ENCODE data around the gene CARD14.
"Not testable (repeated sequence)": the region's sequence is repeated elsewhere in the genome, so short reads cannot be mapped to it uniquely, and the experiment has no call there.

Gene CARD14

DNA sequence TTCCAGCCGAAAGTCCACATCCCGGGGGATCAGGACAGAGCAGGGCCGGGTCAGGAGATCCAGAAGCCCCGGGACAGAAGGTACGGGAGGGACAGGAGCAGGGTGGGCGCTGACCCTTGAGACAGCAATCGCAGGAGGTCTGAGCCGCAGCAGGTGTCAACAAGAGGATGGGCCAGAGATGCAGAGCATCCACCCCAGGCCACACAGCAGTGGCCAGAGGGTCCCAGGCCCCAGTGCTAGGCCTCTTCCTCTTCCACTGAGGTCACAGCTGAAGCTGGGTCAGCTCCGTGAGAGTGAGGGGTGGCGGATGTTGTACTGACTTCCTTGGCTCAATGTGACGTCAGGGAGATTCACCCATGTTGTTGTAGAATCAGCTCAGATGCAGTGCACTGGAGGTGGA, 82.1 kb downstream of the CARD14 start:
- Histone ChIP-seq H3K27ac (ENCODE audit: low read length) (no peak overlapping the region), H3K4me1 (ENCODE audit: control insufficient read depth, low read depth, low read length) (no peaks in the 10 kb centered on the region), H3K4me3 (ENCODE audit: low read length) (no peak overlapping the region), H3K9ac (ENCODE audit: low read length) (no peak overlapping the region), H3K9me3 (ENCODE audit: control insufficient read depth, low read depth, low read length) (no peaks in the 10 kb centered on the region), H3K27me3 (ENCODE audit: control insufficient read depth, insufficient read depth, low read length) (no peaks in the 10 kb centered on the region), H3K36me3 (ENCODE audit: control insufficient read depth, low read depth, low read length) (no peaks in the 10 kb centered on the region)

DNA sequence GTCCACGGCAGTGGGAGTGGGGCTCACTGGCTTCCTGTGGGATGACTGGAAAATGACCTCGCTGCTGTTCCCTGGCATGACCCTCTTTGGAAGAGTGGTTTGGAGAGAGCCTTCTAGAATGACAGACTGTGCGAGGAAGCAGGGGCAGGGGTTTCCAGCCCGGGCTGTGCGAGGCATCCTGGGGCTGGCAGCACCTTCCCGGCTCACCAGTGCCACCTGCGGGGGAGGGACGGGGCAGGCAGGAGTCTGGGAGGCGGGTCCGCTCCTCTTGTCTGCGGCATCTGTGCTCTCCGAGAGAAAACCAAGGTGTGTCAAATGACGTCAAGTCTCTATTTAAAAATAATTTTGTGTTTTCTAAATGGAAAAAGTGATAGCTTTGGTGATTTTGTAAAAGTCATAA, 83.0 kb downstream of the CARD14 start:
- Histone ChIP-seq H3K36me3 (ENCODE audit: control insufficient read depth, low read depth, low read length) (no peaks in the 10 kb centered on the region), H3K9ac (ENCODE audit: low read length) (no peak overlapping the region), H3K27ac (ENCODE audit: low read length) (no peak overlapping the region), H3K9me3 (ENCODE audit: control insufficient read depth, low read depth, low read length) (no peaks in the 10 kb centered on the region), H3K4me3 (ENCODE audit: low read length) (no peak overlapping the region), H3K4me1 (ENCODE audit: control insufficient read depth, low read depth, low read length) (no peaks in the 10 kb centered on the region), H3K27me3 (ENCODE audit: control insufficient read depth, insufficient read depth, low read length) (no peaks in the 10 kb centered on the region)

DNA sequence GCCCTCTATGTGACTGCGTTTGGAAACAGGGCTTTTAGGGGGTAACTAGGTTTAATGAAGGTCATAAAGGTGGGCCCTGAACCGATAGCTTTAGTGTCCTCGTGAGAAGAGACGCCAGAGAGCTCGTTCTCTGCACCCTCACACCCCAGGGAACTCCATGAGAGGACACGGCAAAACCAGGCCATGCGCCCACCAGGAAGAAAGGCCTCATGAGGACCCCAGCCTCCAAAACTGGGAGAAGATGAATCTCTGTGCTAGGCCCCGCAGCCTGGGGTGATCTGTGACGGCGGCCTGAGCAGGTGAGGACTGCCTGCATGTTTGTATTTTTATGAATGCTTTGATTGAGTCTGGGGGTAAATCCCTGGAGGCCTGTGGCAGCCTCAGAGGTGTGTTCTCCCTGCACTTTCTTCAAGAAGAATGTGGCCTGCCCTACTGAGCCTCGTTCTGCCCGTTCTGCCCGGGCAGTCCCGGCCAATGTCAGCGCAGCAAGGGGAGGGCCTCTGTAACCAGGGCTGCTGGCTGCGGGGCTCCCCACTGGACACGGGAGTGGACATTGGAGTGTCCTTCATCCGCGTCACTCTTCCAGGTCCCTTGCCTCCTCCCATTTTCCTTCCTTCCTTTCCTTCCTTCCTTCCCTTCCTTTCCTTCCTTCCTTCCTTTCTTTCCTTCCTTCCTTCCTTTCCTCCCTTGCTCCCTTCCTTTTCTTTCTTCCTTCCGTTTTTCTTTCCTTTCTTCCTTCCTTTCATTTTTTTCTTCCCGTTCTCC, 84.0 kb downstream of the CARD14 start:
- Histone ChIP-seq H3K36me3 (ENCODE audit: control insufficient read depth, low read depth, low read length) (no peaks in the 10 kb centered on the region), H3K9me3 (ENCODE audit: control insufficient read depth, low read depth, low read length) (no peaks in the 10 kb centered on the region), H3K4me3 (ENCODE audit: low read length) (no peak overlapping the region), H3K27ac (ENCODE audit: low read length) (no peak overlapping the region), H3K4me1 (ENCODE audit: control insufficient read depth, low read depth, low read length) (peaks cover 6% of the 10 kb centered on the region), H3K9ac (ENCODE audit: low read length) (no peak overlapping the region), H3K27me3 (ENCODE audit: control insufficient read depth, insufficient read depth, low read length) (no peaks in the 10 kb centered on the region)

DNA sequence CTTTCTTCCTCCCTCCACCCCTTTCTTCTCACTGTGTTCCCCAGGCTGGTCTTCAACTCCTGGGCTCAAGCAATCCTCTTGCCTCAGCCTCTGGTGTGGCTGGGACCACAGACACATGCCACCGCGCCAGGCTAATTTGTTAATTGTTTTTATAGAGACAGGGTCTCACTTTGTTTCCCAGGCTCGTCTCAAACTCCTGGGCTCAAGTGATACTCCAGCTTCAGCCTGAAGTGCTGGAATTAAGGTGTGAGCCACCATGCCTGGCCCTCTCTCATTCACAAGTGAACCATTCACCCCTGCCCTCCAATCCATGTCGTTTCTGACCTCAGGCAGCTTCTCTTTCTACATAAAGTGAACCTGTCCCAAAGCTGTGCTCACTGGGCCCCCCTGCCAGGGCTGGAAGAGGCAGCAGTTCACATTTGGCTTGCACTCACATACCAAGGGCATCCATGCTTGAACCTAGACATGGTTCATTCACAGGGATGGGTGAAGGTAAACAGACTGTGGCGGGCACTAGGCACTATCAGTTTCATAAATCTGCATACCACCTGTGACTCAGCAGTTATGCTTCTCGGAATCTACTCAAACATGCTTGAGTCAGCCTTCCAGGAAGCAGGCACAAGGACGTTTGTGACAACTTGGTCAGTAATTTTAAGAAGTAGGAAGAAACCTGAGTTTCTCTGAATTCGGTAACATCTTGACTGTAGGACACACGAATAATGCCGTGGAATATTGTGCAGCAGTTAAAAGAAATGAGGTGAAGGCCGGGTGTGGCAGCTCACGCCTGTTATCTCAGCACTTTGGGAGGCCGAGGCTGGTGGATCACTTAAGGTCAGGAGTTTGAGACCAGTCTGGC, 84.8 kb downstream of the CARD14 start:
- Histone ChIP-seq H3K27ac (ENCODE audit: low read length) (no peak overlapping the region), H3K9me3 (ENCODE audit: control insufficient read depth, low read depth, low read length) (no peaks in the 10 kb centered on the region), H3K4me3 (ENCODE audit: low read length) (no peak overlapping the region), H3K9ac (ENCODE audit: low read length) (no peak overlapping the region), H3K4me1 (ENCODE audit: control insufficient read depth, low read depth, low read length) (peaks cover 8% of the 10 kb centered on the region), H3K27me3 (ENCODE audit: control insufficient read depth, insufficient read depth, low read length) (no peaks in the 10 kb centered on the region), H3K36me3 (ENCODE audit: control insufficient read depth, low read depth, low read length) (no peaks in the 10 kb centered on the region)

DNA sequence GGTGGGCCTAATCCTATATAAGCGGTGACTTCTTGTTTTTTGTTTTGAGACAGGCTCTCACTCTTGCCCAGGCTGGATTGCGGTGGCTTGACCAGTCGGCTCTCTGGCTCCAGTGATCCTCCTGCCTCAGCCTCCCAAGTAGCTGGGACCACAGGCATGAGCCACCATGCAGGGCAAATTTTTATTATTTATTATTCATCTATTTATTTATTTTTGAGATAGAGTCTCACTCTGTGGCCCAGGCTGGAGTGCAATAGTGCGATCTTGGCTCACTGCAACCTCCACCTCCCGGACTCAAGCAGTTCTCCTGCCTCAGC, 86.2 kb downstream of the CARD14 start:
- Histone ChIP-seq H3K9me3 (ENCODE audit: control insufficient read depth, low read depth, low read length) (no peaks in the 10 kb centered on the region), H3K4me1 (ENCODE audit: control insufficient read depth, low read depth, low read length) (peaks cover 8% of the 10 kb centered on the region), H3K27ac (ENCODE audit: low read length) (no peak overlapping the region), H3K36me3 (ENCODE audit: control insufficient read depth, low read depth, low read length) (no peaks in the 10 kb centered on the region), H3K4me3 (ENCODE audit: low read length) (no peak overlapping the region), H3K27me3 (ENCODE audit: control insufficient read depth, insufficient read depth, low read length) (no peaks in the 10 kb centered on the region), H3K9ac (ENCODE audit: low read length) (no peak overlapping the region)

DNA sequence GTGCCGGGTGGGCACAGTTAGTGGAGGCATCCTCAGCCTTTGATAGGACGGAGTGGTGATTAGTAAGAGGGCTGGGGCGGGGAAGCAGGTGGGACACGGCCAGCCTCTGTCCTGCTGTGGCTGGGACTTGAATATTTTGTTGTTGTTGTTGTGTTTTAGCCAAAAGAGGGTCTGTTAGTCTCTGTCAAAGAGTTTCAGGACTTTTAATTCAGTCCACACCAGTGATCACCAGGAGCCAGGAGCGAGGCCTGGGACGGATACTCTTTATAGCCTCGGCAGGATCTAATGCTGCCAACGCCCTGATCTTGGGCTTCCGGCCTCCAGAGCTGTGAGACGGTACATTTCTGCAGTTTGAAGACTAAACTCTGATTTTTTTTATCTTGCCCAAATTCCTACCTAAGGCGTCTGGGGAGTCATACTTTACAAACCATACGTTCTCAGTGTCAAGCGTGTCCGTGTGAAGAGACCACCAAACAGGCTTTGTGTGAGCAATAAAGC, 87.9 kb downstream of the CARD14 start:
- Histone ChIP-seq H3K9me3 (ENCODE audit: control insufficient read depth, low read depth, low read length) (no peaks in the 10 kb centered on the region), H3K9ac (ENCODE audit: low read length) (no peak overlapping the region), H3K4me1 (ENCODE audit: control insufficient read depth, low read depth, low read length) (peaks cover 17% of the 10 kb centered on the region), H3K36me3 (ENCODE audit: control insufficient read depth, low read depth, low read length) (no peaks in the 10 kb centered on the region), H3K27ac (ENCODE audit: low read length) (no peak overlapping the region), H3K27me3 (ENCODE audit: control insufficient read depth, insufficient read depth, low read length) (no peaks in the 10 kb centered on the region), H3K4me3 (ENCODE audit: low read length) (no peak overlapping the region)

DNA sequence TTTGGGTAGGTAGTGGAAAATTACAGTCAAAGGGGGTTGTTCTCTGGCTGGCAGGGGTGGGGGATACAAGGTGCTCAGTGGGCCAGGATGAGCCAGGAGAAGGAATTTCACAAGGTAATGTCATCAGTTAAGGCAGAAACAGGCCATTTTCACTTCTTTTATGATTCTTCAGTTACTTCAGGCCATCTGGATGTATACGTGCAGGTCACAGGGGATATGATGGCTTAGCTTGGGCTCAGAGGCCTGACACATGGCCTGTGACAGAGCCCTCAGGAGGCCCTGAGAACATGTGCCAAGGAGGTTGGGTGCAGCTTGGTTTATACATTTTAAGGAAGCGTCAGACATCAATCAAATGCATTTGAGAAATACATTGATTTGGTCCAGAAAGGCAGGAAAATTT, 88.5 kb downstream of the CARD14 start:
- not testable (repeated sequence) for H3K4me3 ChIP-seq (ENCODE audit: low read length); H3K9me3 ChIP-seq (ENCODE audit: control insufficient read depth, low read depth, low read length); H3K27ac ChIP-seq (ENCODE audit: low read length); H3K27me3 ChIP-seq (ENCODE audit: control insufficient read depth, insufficient read depth, low read length); H3K9ac ChIP-seq (ENCODE audit: low read length); H3K36me3 ChIP-seq (ENCODE audit: control insufficient read depth, low read depth, low read length)
- H3K4me1 ChIP-seq (ENCODE audit: control insufficient read depth, low read depth, low read length), result peaks cover 19% of the 10 kb centered on the region
